Panc1 (cell line): ENCODE results near the gene SPOCK1.
"Not testable (repeated sequence)": the region's sequence is repeated elsewhere in the genome, so short reads cannot be mapped to it uniquely, and the experiment has no call there.

Experiments
- CTCF ChIP-seq: fragments of 450-650 bp; IDR thresholded peaks from 2 replicates; pipeline ENCODE4 v1.5.1; 2017; ENCODE audit warnings: mild to moderate bottlenecking
- REST ChIP-seq, 2 experiments: IDR thresholded peaks; 2 replicates each; pipeline ENCODE4 v1.6.1; 2011 to 2012; ENCODE audit warnings: low read depth in 2 of 2, control low read depth in 1 of 2, low read length in 1 of 2, mild to moderate bottlenecking in 1 of 2, moderate library complexity in 1 of 2; ENCODE audit not compliant: insufficient read depth in 1 of 2

GRCh38 chr5:137391044-137391443, 108.1 kb downstream of the SPOCK1 start:
- TF ChIP-seq CTCF; REST (IDR thresholded peaks at IDR 0.05; ENCODE audit: insufficient read depth in 1 of 2, low read depth in 2 of 2, low read length in 1 of 2): not testable (repeated sequence)
